Measurements from ENCODE around the gene CENPB. TPM values are rescaled to one million over a fixed set of nuclear protein-coding genes. Genes with fewer than 3 reads are reported as not detected.
A peak's percentile ranks its signal among the peaks of the same experiment; 100 is the strongest.

CENPB gene
- total RNA-seq, 1 experiment from 2014 or later = 163 TPM

DNA sequence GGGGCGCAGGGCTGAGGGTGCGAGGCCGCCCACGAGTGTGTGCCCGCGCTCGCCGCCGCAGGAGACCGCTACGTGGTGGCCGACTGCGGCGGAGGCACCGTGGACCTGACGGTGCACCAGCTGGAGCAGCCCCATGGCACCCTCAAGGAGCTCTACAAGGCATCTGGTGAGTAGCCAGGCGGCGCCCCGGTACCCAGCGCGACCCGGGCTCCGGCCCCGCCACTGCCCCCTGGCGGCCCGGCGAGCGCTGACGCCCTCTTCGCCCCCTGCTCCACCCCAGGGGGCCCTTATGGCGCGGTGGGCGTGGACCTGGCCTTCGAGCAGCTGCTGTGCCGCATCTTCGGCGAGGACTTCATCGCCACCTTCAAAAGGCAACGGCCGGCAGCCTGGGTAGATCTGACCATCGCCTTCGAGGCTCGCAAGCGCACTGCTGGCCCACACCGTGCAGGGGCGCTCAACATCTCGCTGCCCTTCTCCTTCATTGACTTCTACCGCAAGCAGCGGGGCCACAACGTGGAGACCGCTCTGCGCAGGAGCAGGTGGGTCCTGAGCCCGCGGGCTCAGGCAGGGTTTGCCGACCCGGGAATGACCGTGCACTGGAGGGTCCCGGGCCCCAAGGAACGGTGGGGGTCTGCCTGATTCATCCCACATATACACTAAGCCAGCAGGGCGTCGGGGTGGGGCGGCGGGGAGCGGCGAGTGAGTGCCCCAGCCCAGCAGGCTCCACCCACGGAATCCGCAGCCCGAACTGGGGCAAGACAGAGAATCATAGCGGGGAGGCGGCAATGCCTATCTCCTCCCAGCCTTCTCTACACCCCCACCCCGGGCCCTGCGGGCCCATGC is 36.6 kb downstream of the CENPB start:
- peak; percentile 59 for DNase-seq (ENCODE audit: low read depth)

DNA sequence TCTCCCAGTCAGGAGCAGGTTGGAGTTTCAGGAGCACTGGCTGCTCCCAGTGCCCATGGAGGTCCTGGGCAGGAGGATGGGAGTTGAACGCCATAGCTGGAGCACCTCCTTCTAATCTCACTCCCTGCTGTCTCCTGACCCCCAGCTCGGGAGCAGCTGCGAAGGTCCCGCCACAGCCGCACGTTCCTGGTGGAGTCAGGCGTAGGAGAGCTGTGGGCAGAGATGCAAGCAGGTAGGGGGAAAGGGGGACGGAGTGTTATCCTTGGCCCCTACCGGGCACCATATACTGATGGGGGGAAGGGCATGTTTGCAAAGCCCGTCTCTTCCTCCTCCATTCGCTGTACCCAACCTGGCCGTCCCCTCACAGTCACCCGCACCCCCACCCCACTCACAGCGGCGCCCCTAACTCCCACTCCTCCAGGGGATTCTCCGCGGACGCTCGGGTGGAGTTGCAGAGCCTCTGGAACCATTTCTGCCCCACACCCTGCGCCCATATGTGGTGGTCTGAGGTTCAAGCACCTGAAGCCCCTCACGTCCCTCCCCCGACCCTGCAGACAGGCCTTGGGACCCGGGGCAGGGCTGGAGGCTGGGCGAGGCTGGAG is 37.4 kb downstream of the CENPB start:
- no peak for DNase-seq (ENCODE audit: low read depth)

DNA sequence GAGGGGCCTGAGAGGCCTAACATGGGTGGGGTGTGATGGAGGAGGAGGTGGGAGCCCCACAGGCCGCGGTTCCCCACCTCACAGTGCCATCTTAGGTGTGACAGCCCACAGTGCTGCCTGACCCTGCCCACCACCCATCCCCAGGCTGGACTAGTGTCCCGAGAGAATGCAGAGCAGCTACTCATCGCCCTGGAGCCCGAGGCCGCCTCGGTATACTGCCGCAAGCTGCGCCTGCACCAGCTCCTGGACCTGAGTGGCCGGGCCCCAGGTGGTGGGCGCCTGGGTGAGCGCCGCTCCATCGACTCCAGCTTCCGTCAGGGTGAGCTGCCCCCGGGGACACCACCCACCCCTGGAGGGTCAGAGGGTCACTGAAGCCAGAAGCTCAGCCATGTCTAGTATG is 38.5 kb downstream of the CENPB start:
- no peak for DNase-seq (ENCODE audit: low read depth)

DNA sequence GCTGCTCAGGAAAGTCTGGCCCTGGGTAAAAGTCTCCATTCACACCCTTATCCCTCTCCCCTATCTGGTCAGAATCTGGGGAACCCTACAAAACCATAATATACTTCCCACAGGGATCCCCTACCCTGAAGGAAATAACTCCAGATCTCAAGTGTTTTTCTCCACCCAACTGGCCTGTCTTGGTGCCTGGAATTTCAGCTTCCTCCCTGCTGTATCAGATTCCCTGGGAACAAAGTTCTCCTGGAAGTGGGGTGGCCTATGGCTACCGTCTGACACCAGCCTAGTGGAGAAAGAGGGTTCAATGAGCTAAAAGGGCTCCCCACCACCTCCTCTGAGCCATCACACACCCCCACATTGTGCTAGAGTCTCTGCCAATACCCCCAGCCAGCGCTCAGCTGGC is 39.1 kb downstream of the CENPB start:
- DNase-seq (ENCODE audit: low read depth) = no peak

DNA sequence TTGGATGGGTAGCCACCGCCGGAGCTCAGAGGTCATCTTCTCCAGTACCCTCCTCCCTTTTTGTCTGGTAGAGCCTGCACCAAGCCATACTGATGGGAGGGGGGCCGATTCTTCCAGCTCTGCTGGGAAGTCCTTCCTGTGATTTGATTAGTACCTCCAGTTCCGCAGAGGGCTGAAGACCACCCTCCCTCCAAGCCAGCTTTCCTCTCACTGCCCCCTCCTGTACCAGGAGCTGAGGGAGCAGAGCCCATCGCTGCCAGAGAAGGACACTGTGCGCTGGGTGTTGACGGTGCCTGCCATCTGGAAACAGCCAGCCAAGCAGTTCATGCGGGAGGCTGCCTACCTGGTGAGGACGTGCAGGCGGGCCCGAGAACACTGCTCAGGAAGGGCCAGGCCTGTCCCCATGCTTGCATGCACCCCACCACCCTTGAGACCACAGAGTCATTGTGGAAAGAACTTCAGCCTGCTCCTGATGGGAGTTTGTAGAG is 40.8 kb downstream of the CENPB start:
- DNase-seq (ENCODE audit: low read depth) = no peak

DNA sequence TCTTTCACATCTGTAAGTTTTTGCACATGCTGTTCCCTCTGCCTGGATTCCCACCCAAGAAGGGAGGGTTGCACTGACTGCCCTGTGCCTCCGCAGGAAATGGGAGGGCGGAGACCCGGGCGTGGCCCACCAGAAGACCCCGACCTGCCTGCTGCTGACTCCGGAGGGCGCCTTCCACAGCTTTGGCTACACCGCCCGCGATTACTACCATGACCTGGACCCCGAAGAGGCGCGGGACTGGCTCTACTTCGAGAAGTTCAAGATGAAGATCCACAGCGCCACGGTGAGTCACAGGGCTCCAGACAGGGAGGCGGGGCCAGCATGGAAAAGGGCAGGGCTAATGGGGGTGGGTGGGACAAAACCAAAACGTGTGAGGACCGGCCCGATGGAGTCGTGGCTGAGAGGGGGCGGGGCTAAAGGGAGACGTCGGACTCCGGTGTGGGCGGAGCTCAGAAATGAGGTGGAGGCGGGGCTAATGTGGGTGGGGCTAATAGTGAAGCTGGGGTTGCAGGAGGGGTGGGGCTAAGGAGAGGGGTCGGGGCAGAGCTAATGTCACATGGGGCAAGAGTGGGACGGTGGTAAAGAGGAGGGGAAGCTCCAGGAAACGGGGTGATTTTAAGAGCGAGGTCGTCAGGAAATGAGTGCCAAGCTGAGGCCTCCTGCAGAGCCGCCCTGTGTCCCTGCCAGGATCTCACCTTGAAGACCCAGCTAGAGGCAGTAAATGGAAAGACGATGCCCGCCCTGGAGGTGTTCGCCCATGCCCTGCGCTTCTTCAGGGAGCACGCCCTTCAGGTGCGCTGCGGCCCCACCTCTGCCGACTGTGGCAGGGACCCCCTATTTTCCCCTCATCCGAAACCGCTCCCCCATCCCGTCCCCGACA is 41.5 kb downstream of the CENPB start:
- DNase-seq (ENCODE audit: low read depth) = peak; percentile 38

DNA sequence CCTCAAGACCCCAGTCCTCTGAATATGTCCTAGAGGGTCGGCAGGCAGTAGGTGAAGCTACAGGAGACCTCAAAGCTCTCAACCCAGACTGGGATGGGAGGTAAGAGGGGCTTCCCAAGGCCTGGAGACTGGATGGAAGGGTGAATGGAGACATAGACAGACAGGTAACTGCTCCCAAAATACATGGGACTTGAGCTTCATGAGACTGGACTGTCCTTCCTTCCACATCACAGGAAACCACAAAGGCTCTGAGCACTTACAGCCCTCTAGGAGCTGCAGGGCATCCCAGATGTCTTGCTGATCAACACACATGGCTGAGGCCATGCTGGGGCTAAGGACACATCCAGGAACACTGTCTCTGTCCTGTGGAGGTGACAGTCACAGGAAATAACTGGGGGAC is 42.5 kb downstream of the CENPB start:
- DNase-seq (ENCODE audit: low read depth) = no peak

DNA sequence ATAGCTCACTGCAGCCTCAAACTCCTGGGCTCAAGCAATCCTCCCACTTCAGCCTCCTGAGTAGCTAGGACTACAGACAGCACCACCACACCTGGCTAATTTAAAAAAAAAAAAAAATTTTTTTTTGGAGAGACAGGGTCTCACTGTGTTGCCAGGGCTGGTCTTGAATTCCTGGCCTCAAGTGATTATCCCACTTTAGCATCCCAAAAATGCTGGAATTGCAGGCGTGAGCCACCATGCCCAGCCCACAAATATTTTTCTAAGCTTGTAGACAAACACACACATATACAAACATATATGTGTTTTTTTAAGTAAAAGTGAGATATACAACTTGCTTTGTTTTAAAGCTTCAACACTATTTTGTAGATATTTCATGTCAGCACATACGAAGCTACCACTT is 43.3 kb downstream of the CENPB start:
- no peak for DNase-seq (ENCODE audit: low read depth)

DNA sequence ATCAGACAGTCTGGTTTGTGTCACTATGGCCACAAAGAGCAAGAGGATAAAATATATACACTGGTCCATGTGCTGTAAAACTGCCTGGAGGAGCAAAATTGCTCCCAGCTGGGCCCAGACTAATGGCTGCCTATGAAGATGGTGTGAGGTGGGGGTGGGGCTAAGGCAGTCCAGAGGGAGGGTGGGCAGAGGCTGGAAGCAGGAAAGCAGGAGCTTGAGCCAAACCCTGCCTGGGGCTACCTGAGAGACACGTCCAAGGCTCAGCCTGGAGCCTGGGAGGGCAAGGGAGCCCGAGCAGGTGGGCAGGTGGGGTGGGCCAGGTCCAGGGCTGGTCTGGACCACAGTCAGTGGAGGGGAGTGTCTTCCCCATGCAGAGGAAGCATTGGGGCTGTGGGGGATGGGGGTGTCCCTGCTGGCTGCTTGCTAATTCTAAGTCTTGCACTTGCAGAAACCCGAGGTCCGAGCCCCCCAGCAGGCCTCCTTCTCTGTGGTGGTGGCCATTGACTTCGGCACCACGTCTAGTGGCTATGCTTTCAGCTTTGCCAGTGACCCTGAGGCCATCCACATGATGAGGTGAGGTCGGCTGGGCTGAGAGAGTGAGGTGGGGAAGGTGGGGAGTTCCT is 44.6 kb downstream of the CENPB start:
- no peak for DNase-seq (ENCODE audit: low read depth)

DNA sequence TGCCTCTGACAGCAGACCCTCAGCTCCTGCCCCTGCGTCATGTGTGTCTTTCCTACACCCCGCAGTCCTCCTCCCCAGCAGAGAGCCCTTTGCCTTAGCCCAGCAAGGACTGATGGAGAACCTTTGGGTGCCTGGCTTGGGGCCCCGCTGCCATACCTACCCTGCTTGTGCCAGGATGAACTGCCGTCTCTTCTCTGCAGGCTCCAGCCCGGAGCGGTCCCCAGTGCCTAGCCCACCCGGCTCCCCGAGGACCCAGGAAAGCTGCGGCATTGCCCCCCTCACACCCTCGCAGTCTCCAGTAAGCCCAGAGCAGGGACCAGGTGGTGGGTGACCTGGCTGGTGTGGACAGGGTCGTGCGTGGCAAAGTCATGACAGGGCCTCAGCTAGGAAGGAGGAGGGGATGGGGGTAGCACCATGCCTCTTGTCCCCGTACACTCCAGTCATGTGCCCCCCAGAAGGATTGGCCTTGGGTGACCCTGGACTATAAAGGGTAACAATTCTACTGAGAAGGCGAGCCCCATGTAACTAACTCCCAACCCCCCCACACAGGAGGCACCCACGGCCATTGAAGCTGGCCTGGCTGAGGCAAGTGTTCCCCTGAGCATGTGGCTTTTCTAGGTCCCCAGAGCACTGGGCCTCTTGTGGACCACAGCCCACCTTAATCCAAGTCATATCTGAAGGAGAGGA is 45.8 kb downstream of the CENPB start:
- DNase-seq (ENCODE audit: low read depth) = no peak

DNA sequence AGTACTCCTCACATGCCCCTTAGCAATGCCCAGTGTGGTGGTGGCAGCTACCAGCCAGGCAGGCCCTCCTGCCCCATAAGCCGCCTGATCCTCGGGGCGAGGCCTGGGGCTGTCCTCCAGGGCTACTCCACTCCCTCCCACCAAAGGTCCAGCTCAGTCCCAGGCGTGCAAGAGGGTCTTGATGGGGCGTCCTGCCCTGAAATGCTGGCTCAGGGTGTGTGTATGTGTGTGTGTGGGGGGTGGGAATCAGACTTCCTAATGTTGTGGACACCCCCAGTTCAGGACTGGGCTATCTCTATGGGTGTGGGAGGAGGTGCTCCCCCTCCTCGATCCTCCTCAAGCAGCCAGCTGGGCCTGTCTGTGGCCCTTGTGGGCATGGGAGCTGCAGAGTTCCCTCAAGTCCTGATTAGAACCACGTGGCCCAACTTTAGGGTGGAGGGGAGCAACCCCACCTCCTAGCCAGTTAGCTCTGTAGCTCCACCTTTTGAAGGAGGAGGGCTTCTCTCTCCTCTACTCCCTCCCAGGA is 46.6 kb downstream of the CENPB start:
- no peak for DNase-seq (ENCODE audit: low read depth)

DNA sequence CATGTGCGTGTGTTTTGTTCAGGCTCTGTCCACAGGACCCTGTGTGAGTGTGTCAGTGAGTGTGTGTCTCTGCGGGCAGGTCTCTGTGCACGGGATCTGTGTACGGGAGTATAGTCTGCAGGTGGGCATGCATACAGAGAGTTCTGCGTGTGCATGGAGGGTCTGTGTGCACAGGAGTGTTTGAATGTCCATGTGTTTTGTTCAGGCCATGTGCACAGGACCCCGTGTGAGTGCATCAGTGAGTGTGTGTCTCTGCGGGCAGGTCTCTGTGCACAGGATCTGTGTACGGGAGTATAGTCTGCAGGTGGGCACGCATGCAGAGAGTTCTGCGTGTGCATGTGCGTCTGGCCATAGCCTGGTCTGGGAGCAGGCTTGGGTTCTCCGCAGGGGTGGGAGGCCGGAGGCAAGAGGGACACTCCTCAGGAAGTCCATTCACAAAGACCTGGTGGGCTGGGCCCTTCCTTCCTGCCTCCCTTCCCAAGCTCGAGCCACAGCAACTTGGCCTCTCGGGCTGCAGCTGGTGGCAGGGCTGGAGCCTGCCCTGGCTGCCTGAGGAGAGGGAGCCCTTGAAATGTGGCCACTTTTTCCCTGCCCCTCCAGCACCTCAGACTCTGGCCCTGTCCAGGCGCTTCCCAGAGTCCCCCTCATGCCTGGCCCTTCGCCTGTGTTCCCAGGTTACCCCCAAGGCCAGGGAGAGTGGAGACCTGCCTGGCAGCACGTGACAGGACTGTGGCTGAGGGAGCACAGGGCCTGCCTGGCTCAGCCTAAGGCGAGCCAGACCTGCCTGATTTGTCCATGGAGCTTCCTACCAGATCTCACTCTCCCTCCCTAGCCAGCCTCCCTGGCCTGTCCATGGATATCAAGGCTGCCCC is 47.2 kb downstream of the CENPB start:
- DNase-seq (ENCODE audit: low read depth) = no peak

DNA sequence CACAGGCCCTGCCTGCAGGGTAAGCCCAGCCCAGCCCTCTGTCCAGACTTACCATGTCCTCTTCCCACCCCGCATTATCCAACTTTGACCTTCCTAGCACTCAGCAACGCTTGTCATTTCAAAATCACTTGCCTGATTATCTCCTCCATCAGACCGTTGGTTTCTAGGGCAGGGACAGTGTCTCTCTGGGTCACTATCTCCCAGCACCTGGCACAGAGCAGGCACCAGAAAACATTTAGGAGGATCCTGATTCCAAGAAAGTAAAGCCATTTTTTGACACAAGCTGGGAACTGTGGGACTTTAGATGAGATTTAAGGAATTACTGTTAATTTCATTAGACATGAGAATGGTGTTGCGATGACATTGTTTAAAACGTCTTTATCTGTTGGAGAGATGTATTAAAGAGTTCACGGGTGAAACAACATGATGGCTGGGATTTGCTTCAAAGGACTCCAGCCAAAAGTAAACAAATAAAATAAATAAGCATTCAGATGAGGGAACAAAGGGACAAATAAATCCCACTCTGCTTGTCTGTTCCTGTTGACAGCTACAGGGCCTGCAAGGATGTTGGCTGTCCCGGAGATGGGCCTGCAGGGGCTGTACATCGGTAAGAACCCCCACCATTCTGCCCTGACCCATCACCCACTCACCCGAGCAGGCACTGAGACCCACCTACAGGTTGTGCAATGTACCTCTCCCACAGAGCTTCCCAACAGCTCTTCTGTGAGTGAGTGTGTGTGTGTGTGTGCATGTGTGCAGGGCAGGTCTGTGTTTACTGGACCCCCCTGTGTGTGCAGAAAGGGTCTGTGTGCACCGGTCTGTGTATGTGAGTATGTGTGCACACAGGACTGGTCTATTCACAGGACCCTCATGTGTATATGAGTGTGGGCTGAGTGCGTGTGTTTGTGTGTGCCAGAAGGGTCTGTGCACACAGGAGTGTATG is 48.2 kb downstream of the CENPB start:
- DNase-seq (ENCODE audit: low read depth) = no peak

DNA sequence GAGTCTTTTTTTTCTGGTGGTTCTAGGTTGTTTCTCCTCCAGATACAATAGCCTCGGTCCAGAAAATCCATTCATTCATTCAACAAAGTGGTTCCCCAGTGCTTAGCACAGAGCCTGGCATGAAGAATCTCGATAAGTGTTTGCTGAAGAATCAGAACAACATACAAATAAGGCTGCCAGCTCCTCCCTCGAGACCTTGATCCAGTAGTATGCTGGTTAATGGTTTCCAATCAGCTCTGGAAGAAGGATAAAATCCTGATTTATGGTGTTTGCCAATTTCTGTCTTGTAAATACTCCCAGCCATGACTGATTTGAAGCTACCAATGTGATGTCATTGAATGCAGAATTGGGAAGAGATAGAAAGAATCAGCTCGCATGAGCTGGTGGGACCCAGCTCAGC is 50.8 kb downstream of the CENPB start:
- no peak for DNase-seq (ENCODE audit: low read depth)

DNA sequence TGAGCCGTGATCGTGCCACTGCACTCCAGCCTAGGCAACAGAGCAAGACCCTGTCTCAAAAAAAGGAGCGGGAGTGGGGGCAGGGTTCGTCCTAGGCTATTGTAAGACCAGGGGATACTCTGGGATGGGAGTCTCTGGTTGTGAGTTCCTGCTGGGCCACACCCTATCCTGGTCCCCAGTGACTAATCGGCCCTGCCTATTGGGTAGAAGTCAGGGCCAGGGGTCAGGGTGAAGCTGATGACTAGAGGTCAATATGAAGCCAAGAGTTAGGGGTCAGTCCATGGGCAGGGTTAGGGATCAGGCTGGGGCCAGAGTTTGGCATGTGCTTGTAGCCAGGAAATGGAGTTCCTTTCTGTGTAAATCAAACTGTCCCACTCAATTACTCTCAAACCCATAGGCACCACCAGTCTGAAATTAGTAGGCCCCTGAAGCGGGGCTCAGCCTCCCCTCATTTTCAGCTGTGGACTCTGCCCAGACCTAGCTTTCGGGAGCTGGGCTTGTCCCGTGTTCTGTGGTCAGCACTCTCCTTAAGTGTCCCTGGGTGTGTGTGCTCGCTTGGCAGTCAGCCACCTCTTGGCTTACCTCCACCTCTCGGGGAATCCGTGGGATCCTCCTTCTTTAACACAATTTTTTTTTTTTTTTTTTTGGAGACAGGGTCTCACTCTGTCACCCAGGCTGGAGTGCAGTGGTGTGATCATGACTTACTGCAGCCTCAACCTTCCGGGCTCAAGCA is 52.3 kb downstream of the CENPB start:
- DNase-seq (ENCODE audit: low read depth) = no peak
